ENCODE measurements around the gene PSMD13.
A peak's percentile ranks its signal among the peaks of the same experiment; 100 is the strongest.

Gene PSMD13

GRCh38 chr11:288478-289397 lies 52.0 kb downstream of the PSMD13 start, which contains the start of gene PGGHG:
Gene PGGHG (plus strand): TSS chr11:289126. CDS start chr11:289817, 691 bp downstream.
- DNase-seq (ENCODE audit: low spot score): peak; percentile 36

GRCh38 chr11:289398-289711 lies 52.6 kb downstream of the PSMD13 start:
- no peak for DNase-seq (ENCODE audit: low spot score)

- DNase-seq (ENCODE audit: low spot score): no peak
These were observed 53.2 kb downstream of the PSMD13 start for GRCh38 chr11:289712-290620.

- DNase-seq (ENCODE audit: low spot score): peak; percentile 27
These were observed 54.0 kb downstream of the PSMD13 start for GRCh38 chr11:290621-291231.

GRCh38 chr11:291281-292210 lies 54.8 kb downstream of the PSMD13 start:
- DNase-seq (ENCODE audit: low spot score): no peak

- DNase-seq (ENCODE audit: low spot score): no peak
These were observed 55.7 kb downstream of the PSMD13 start for GRCh38 chr11:292211-293121.

- no peak for DNase-seq (ENCODE audit: low spot score)
These were observed 56.6 kb downstream of the PSMD13 start for GRCh38 chr11:293271-293851.

GRCh38 chr11:293852-294661 lies 57.3 kb downstream of the PSMD13 start:
- no peak for DNase-seq (ENCODE audit: low spot score)

GRCh38 chr11:294780-295179 lies 58.0 kb downstream of the PSMD13 start:
- DNase-seq (ENCODE audit: low spot score): no peak

- no peak for DNase-seq (ENCODE audit: low spot score)
These were observed 58.8 kb downstream of the PSMD13 start for GRCh38 chr11:295351-296170.

- DNase-seq (ENCODE audit: low spot score): no peak
These were observed 59.6 kb downstream of the PSMD13 start for GRCh38 chr11:296171-297050.

GRCh38 chr11:297051-297585 lies 60.3 kb downstream of the PSMD13 start:
- DNase-seq (ENCODE audit: low spot score): no peak

- no peak for DNase-seq (ENCODE audit: low spot score)
These were observed 61.0 kb downstream of the PSMD13 start for GRCh38 chr11:297586-298405.

GRCh38 chr11:298406-299065 lies 61.8 kb downstream of the PSMD13 start:
- DNase-seq (ENCODE audit: low spot score): no peak
